SK-N-SH (cell line): ENCODE data around the gene SIM1.

Experiments used
- EP300 ChIP-seq, 2 experiments: IDR thresholded peaks; 2 replicates each; pipeline versions ENCODE4 v1.4.0 to v1.6.1; 2012; ENCODE audit warnings: borderline replicate concordance in 1 of 2, low read depth in 1 of 2, low read length in 1 of 2
- EZH2phosphoT487 ChIP-seq: fragments of 200-600 bp; sonication (generic); IDR thresholded peaks from 2 replicates; pipeline ENCODE4 v1.6.1; 2017; ENCODE audit warnings: low read depth, mixed run types, mild to moderate bottlenecking, antibody characterized with exemption, moderate library complexity, borderline replicate concordance
- NFIC ChIP-seq: IDR thresholded peaks from 2 replicates; pipeline ENCODE4 v1.4.0; 2012; ENCODE audit warnings: borderline replicate concordance
- RAD21 ChIP-seq: IDR thresholded peaks from 2 replicates; pipeline ENCODE4 v1.6.1; 2012; ENCODE audit warnings: mild to moderate bottlenecking, low read length
- RFX5 ChIP-seq: IDR thresholded peaks from 2 replicates; pipeline ENCODE4 v1.6.1; 2012; ENCODE audit warnings: mild to moderate bottlenecking, improper control_type of control experiment, low read length
- YY1 ChIP-seq: IDR thresholded peaks from 2 replicates; pipeline ENCODE4 v1.4.0; 2012; ENCODE audit warnings: low read depth, mild to moderate bottlenecking
- TF ChIP-seq, protein P1 (sequence below): IDR thresholded peaks from 2 replicates; pipeline ENCODE4 v1.4.0; 2012; ENCODE audit warnings: low read depth, borderline replicate concordance
- TF ChIP-seq, protein P2 (sequence below): fragments of 200-600 bp; sonication (generic); IDR thresholded peaks from 2 replicates; pipeline ENCODE4 v1.6.1; 2017; ENCODE audit warnings: antibody characterized with exemption, mild to moderate bottlenecking, moderate library complexity
- TF ChIP-seq, protein P3 (sequence below): fragments of 150-350 bp; IDR thresholded peaks from 2 replicates; pipeline ENCODE4 v1.6.1; 2017; ENCODE audit warnings: antibody characterized with exemption, low read length, low read depth, borderline replicate concordance
- TF ChIP-seq, protein P4 (sequence below): IDR thresholded peaks from 2 replicates; pipeline ENCODE4 v1.6.1; 2012; ENCODE audit warnings: mild to moderate bottlenecking, low read depth, low read length, moderate library complexity
- TF ChIP-seq, protein P5 (sequence below): IDR thresholded peaks from 2 replicates; pipeline ENCODE4; 2012

DNA sequence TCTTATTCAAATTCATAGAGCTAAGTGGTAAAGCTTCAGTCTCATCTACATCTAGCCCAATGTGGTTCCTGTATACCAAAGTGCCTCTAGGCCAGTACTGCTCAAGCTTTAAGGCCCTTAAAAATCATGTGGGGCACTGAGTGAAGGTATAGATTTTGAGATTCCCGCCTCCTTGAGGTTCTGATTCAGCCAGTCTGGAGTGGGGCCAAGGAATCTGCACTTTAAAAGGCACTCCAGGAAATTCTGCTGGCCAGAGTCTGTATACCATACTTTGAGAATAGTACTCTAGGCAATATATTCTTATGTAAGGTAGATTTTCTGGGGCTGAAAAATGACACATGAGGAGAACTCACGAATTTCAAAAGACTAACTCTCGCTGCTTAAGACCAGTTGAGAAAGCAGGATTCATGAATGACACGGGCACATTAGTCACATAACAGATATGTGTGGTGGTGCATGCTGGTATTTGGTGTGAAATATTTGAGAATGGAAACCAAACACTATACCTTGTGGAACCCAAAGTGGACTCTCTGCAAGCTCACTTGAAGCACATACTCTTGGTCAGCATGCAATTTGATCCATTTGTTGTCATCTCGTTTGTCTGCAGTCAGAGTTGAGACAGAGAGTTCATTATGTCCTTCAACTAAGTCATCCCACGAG, 47.6 kb upstream of the SIM1 start:
- TF ChIP-seq, protein P1, sequence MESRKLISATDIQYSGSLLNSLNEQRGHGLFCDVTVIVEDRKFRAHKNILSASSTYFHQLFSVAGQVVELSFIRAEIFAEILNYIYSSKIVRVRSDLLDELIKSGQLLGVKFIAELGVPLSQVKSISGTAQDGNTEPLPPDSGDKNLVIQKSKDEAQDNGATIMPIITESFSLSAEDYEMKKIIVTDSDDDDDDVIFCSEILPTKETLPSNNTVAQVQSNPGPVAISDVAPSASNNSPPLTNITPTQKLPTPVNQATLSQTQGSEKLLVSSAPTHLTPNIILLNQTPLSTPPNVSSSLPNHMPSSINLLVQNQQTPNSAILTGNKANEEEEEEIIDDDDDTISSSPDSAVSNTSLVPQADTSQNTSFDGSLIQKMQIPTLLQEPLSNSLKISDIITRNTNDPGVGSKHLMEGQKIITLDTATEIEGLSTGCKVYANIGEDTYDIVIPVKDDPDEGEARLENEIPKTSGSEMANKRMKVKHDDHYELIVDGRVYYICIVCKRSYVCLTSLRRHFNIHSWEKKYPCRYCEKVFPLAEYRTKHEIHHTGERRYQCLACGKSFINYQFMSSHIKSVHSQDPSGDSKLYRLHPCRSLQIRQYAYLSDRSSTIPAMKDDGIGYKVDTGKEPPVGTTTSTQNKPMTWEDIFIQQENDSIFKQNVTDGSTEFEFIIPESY = no peak
- TF ChIP-seq, protein P2, sequence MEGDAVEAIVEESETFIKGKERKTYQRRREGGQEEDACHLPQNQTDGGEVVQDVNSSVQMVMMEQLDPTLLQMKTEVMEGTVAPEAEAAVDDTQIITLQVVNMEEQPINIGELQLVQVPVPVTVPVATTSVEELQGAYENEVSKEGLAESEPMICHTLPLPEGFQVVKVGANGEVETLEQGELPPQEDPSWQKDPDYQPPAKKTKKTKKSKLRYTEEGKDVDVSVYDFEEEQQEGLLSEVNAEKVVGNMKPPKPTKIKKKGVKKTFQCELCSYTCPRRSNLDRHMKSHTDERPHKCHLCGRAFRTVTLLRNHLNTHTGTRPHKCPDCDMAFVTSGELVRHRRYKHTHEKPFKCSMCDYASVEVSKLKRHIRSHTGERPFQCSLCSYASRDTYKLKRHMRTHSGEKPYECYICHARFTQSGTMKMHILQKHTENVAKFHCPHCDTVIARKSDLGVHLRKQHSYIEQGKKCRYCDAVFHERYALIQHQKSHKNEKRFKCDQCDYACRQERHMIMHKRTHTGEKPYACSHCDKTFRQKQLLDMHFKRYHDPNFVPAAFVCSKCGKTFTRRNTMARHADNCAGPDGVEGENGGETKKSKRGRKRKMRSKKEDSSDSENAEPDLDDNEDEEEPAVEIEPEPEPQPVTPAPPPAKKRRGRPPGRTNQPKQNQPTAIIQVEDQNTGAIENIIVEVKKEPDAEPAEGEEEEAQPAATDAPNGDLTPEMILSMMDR = no peak
- TF ChIP-seq RFX5 (no peak), NFIC (0 out of 2 replicates have a peak, but pooled peaks have one; percentile 9), EP300 (IDR thresholded peaks at IDR 0.05; ENCODE audit: borderline replicate concordance in 1 of 2, low read depth in 1 of 2, low read length in 1 of 2) (no peak), EZH2phosphoT487 (no peak), YY1 (no peak), RAD21 (no peak)
- TF ChIP-seq, protein P3, sequence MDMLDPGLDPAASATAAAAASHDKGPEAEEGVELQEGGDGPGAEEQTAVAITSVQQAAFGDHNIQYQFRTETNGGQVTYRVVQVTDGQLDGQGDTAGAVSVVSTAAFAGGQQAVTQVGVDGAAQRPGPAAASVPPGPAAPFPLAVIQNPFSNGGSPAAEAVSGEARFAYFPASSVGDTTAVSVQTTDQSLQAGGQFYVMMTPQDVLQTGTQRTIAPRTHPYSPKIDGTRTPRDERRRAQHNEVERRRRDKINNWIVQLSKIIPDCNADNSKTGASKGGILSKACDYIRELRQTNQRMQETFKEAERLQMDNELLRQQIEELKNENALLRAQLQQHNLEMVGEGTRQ = no peak
- TF ChIP-seq, protein P4, sequence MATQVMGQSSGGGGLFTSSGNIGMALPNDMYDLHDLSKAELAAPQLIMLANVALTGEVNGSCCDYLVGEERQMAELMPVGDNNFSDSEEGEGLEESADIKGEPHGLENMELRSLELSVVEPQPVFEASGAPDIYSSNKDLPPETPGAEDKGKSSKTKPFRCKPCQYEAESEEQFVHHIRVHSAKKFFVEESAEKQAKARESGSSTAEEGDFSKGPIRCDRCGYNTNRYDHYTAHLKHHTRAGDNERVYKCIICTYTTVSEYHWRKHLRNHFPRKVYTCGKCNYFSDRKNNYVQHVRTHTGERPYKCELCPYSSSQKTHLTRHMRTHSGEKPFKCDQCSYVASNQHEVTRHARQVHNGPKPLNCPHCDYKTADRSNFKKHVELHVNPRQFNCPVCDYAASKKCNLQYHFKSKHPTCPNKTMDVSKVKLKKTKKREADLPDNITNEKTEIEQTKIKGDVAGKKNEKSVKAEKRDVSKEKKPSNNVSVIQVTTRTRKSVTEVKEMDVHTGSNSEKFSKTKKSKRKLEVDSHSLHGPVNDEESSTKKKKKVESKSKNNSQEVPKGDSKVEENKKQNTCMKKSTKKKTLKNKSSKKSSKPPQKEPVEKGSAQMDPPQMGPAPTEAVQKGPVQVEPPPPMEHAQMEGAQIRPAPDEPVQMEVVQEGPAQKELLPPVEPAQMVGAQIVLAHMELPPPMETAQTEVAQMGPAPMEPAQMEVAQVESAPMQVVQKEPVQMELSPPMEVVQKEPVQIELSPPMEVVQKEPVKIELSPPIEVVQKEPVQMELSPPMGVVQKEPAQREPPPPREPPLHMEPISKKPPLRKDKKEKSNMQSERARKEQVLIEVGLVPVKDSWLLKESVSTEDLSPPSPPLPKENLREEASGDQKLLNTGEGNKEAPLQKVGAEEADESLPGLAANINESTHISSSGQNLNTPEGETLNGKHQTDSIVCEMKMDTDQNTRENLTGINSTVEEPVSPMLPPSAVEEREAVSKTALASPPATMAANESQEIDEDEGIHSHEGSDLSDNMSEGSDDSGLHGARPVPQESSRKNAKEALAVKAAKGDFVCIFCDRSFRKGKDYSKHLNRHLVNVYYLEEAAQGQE = no peak
- TF ChIP-seq, protein P5, sequence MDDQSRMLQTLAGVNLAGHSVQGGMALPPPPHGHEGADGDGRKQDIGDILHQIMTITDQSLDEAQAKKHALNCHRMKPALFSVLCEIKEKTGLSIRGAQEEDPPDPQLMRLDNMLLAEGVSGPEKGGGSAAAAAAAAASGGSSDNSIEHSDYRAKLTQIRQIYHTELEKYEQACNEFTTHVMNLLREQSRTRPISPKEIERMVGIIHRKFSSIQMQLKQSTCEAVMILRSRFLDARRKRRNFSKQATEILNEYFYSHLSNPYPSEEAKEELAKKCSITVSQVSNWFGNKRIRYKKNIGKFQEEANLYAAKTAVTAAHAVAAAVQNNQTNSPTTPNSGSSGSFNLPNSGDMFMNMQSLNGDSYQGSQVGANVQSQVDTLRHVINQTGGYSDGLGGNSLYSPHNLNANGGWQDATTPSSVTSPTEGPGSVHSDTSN = no peak
